Stimulated activated naive CD8-positive, alpha-beta T cell treated with anti-CD3 and anti-CD28 coated beads, Interleukin-15, Interleukin-2, amounts not matched to agents 100 ng/mL and 50 ng/mL, for 24 hours (primary cell): ENCODE measurements around the gene KCNRG.
"Not testable (repeated sequence)": the region's sequence is repeated elsewhere in the genome, so short reads cannot be mapped to it uniquely, and the experiment has no call there.

Source experiments
- H3K27ac Mint-ChIP-seq: one replicate; pipeline ENCODE4 v1.8.0; 2021; ENCODE audit warnings: mild to moderate bottlenecking, mixed read lengths
- H3K27me3 Mint-ChIP-seq: one replicate; pipeline ENCODE4 v1.8.0; 2021; ENCODE audit warnings: mixed read lengths
- H3K36me3 Mint-ChIP-seq: one replicate; pipeline ENCODE4 v1.8.0; 2021; ENCODE audit warnings: low read depth, mixed read lengths
- H3K4me1 Mint-ChIP-seq: one replicate; pipeline ENCODE4 v1.8.0; 2021; ENCODE audit warnings: low read depth, mixed read lengths
- H3K4me3 Mint-ChIP-seq: one replicate; pipeline ENCODE4 v1.8.0; 2021; ENCODE audit warnings: mild to moderate bottlenecking, mixed read lengths
- H3K9me3 Mint-ChIP-seq: one replicate; pipeline ENCODE4 v1.8.0; 2021; ENCODE audit warnings: mixed read lengths

KCNRG gene, protein sequence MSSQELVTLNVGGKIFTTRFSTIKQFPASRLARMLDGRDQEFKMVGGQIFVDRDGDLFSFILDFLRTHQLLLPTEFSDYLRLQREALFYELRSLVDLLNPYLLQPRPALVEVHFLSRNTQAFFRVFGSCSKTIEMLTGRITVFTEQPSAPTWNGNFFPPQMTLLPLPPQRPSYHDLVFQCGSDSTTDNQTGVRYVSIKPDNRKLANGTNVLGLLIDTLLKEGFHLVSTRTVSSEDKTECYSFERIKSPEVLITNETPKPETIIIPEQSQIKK

DNA sequence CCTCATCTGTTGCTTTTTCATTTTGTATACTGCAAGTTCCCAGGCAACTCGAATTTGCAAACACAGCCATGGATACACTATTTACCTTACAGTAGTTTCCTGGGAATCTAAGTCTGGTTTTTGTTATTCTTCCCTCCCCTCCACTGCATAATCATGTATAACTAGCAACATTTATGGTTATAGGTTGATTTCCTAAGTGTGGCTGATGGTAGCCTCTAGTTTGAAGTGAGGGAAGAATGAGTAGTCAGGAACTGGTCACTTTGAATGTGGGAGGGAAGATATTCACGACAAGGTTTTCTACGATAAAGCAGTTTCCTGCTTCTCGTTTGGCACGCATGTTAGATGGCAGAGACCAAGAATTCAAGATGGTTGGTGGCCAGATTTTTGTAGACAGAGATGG, at the start of gene KCNRG:
Gene KCNRG (plus strand): TSS at position 187 of the 400 bp plus-strand sequence. CDS start 50 bp downstream, at position 237.
- H3K27ac Mint-ChIP-seq = no peak within 1 kb of the TSS
- H3K4me3 Mint-ChIP-seq = no peak within 1 kb of the TSS
- peaks cover 4% of the 10 kb centered on the region for H3K9me3 Mint-ChIP-seq
- H3K4me1 Mint-ChIP-seq = peaks cover 24% of the 10 kb centered on the region
- peaks cover 86% of the 10 kb centered on the region for H3K36me3 Mint-ChIP-seq
- no peaks in the 10 kb centered on the region for H3K27me3 Mint-ChIP-seq

DNA sequence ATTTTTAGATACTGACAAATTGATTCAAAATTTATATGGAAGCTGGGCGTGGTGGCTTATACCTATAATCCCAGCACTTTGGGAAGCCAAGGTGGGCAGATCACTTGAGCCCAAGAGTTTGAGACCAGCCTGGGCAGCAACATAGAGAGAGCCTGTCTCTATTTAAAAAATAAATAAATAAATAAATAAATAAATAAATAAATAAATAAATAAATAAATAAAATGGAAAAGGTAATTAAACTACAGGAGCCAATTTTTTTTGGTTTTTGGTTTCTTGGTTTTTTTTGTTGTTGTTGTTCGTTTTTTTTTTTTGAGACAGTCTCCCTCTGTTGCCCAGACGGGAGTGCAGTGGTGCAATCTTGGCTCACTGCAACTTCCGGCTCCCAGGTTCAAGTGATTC, 47.8 kb upstream of the KCNRG start:
- H3K27me3 Mint-ChIP-seq = no peaks in the 10 kb centered on the region
- H3K9me3 Mint-ChIP-seq = peaks cover 17% of the 10 kb centered on the region
- no peak overlapping the region for H3K27ac Mint-ChIP-seq
- no peaks in the 10 kb centered on the region for H3K4me1 Mint-ChIP-seq
- H3K4me3 Mint-ChIP-seq = no peak overlapping the region
- H3K36me3 Mint-ChIP-seq = peaks cover 25% of the 10 kb centered on the region

DNA sequence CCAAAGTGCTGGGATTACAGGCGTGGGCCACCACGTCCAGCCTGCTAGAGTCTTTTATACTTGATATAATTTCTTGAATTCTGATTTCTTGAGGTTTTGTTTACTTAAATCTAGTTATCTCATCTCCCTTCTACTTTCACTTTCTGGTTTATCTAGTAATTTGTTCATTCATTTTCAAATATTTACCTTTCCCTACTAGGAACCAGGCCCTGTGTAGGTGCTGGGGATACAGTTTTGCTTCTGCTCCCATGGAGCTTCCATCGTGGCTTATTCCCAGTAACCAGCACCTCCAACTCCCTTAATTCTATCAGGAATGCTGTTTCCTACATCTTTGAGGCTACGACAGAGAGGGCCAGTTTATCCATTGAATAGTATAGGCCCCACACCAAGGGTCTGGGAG, 42.5 kb upstream of the KCNRG start:
- Mint-ChIP-seq H3K4me3 (no peak overlapping the region), H3K4me1 (no peaks in the 10 kb centered on the region), H3K36me3 (no peaks in the 10 kb centered on the region), H3K27me3 (no peaks in the 10 kb centered on the region), H3K9me3 (no peaks in the 10 kb centered on the region), H3K27ac (no peak overlapping the region)

DNA sequence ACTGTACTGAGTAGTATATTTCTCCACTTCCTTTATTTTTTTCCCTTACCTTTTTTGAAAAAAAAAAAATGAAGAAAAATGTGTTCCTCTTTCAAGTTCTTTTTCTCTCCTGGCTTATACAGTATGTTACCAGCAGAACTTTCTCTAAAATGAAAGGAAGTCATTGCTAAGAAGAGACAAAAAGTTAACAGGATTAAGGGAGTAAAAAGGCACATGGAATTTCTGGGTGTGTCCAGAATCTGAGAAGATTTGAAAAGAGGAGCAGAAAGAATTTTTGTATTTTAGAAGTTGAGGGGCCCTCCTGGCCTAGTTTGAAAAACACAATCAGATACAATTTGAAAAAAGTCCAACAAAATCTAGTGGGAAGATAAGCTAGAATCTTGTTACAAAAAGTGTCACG, 39.4 kb upstream of the KCNRG start:
- Mint-ChIP-seq H3K36me3 (no peaks in the 10 kb centered on the region), H3K27me3 (no peaks in the 10 kb centered on the region), H3K4me1 (no peaks in the 10 kb centered on the region), H3K9me3 (no peaks in the 10 kb centered on the region), H3K4me3 (no peak overlapping the region), H3K27ac (no peak overlapping the region)

DNA sequence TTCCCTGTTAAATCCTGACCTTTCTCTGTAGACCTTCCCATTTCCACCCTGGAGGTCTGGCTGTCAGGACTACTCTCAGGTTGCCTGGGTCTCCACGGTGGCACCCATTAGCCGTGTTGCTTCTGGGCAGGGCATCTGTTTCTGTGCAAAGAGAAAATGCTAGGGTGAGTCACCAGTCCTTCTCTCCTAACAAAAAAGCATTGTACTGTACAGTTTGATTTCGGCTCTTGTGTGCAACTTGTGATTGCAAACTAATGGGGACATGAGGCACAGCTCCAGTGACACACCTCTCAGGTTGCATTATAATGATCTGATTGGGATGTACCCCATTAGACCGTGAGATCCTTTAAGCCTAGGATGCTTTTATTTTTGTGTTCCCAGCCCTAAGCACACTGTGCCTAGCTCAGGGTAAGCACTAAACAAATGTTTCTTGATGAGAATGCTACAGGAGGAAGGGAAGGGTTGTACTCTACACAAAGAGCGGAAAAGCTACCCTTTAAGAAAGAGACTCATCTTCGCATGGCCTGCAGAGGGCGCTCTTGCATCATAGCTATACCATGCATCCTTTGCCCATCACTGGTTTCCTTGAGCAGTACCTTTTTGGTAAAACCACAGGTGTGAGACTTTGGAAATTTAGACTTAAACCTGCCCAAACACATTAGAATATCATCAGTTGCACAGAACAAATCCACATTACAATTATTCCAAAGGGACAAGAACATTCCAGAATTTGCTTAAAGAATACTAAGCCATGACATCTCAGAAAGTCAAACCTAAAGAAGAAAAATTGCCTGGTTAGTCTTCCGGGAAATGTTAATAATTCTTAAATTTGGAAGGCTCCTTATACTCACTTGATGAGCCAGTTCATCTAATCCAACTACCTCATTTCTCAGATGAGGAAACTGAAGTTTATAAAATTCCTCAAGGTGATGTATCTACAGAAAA, 38.7 kb upstream of the KCNRG start:
- Mint-ChIP-seq H3K27me3 (no peaks in the 10 kb centered on the region), H3K9me3 (no peaks in the 10 kb centered on the region), H3K27ac (no peak overlapping the region), H3K4me1 (no peaks in the 10 kb centered on the region), H3K36me3 (no peaks in the 10 kb centered on the region), H3K4me3 (no peak overlapping the region)

DNA sequence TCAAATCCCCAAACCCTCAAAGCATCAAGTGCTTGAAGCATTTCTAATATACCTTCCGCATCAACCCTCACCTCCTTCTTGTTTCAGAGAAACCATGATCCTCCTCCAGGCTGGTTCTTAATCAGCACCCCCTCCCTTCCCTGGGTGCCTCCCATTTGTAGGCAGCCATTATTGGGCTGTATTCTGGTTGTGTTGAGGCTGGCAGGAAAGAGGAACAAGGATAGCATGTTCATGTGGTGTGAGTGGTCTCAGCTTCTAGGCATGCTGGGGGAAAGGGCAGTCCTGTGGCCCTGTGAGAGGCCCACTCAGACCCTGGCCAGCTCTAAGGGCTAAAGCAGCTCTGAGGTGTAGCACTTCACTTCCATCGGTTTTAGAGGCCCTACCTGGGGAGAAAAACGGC, 37.3 kb upstream of the KCNRG start:
- Mint-ChIP-seq H3K36me3 (no peaks in the 10 kb centered on the region), H3K27ac (no peak overlapping the region), H3K9me3 (no peaks in the 10 kb centered on the region), H3K4me1 (no peaks in the 10 kb centered on the region), H3K27me3 (no peaks in the 10 kb centered on the region), H3K4me3 (no peak overlapping the region)

DNA sequence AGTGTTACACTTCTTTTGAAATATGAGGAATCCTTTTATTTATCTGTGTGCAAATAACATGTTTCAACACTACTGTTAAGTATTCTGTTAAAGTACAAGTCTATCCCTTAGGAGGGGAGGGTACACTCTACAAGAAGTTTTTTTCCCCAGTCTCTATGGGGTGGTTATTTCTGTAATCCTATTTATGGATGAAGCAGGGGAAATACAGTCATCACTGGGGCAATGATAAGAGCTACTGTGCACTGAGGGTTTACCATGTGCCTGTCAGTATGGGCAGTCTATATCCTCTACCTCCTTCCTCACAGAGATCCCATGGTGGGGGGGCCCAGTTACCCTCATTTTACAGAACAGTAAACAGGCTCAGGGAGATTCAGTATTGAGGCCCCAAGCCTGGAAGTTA, 35.0 kb upstream of the KCNRG start:
- H3K4me1 Mint-ChIP-seq = no peaks in the 10 kb centered on the region
- H3K36me3 Mint-ChIP-seq = no peaks in the 10 kb centered on the region

DNA sequence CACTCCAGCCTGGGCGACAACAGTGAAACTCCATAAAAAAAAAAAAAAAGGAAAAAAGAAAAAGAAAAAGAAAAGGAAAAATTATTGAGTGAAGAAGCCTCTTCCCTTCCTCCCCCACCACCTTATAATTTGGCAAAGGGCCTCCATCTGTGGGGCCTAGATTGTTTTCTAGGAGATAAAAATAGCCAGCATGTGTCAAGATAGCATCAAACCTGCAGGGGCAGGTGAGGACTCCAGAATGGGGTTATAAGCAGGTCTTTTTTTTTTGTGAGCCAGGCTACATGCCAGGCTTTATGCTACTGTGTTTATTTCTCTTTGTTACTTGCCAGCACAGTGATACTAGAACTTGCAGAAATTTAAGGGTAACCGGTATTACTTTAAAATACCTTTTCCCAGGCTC, 30.1 kb upstream of the KCNRG start:
- Mint-ChIP-seq H3K27ac (no peak overlapping the region), H3K4me1 (no peaks in the 10 kb centered on the region), H3K36me3 (no peaks in the 10 kb centered on the region), H3K9me3 (no peaks in the 10 kb centered on the region), H3K4me3 (no peak overlapping the region), H3K27me3 (no peaks in the 10 kb centered on the region)

More for the DNA sequence above, 35.0 kb upstream of the KCNRG start:
- H3K9me3 Mint-ChIP-seq = no peaks in the 10 kb centered on the region
- H3K4me3 Mint-ChIP-seq = no peak overlapping the region
- H3K27me3 Mint-ChIP-seq = no peaks in the 10 kb centered on the region
- H3K27ac Mint-ChIP-seq = no peak overlapping the region

DNA sequence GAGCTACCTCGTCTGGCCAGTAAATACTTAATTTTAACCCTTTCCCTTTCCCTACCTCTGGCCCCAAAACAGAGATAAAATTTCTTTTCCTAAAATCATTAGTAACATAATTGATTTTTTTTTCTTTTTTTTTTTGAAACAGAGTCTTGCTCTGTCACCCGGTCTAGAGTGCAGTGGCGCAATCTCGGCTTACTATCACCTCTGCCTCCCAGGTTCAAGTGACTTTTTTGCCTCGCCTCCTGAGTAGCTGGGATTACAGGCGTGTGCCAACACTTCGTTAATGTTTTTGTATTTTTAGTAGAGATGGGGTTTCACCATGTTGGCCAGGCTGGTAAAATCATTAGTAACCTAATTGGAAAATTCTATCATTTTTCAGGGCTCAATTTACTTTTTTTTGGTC, 28.8 kb upstream of the KCNRG start:
- Mint-ChIP-seq H3K27ac (no peak overlapping the region), H3K4me1 (no peaks in the 10 kb centered on the region), H3K36me3 (peaks cover 1% of the 10 kb centered on the region), H3K9me3 (no peaks in the 10 kb centered on the region), H3K4me3 (no peak overlapping the region), H3K27me3 (no peaks in the 10 kb centered on the region)

DNA sequence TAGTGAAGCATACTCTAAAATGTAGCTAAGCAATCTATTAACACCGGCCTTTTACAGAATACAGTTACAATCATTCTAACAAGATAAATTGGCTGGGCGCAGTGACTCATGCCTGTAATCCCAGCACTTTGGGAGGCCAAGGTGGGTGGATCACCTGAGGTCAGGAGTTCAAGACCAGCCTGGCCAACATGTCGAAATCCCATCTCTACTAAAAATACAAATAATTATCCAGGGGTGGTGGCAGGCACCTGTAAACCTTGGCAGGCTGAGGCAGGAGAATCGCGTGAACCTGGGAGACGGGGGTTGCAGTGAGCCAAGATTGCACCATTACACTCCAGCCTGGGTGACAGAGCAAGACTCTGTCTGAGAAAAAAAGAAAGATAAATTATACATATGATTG, 24.6 kb upstream of the KCNRG start:
- not testable (repeated sequence) for H3K4me3 Mint-ChIP-seq, H3K27ac Mint-ChIP-seq, H3K27me3 Mint-ChIP-seq, H3K9me3 Mint-ChIP-seq, H3K4me1 Mint-ChIP-seq, H3K36me3 Mint-ChIP-seq

DNA sequence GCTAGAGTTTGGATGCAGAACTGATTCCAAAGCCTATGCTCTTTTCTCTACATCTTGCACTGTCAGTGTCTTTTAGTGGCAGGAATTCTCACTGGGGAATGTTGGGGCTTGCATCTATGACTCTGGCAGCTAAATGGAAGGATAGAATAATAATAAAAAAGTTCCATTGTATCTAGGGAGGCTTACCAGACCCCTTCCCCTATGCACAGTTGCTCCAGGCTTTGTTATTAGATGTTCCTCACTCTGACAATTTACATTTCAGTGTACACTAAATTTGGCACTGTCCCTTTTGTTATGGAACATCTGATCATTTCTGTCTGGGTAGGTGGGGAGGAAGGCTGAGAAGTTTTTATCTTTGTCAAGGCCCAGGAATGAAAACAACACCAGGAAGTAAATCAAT, 22.1 kb upstream of the KCNRG start:
- Mint-ChIP-seq H3K27ac (no peak overlapping the region), H3K27me3 (no peaks in the 10 kb centered on the region), H3K4me3 (no peak overlapping the region), H3K4me1 (peaks cover 14% of the 10 kb centered on the region), H3K36me3 (peaks cover 13% of the 10 kb centered on the region), H3K9me3 (no peaks in the 10 kb centered on the region)

DNA sequence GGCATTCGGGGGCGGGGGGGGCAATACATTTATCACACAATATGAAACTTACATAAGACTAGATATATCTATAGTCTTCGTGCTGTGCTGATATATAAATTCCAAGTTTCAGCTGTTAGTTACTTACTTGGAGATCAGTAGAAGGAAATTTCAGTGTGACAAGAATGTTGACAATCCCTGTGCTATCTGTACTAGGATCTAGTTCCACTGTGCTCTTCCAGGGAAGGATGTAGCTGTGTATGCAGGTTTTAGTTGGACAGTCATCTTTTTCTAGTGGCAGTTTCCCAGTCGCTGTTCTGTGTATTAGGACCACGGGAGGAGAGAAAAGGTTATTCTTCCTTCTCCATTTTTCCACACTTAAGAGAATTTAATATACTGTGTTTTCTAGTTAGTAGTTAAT, 21.6 kb upstream of the KCNRG start:
- Mint-ChIP-seq H3K27ac (no peak overlapping the region), H3K36me3 (peaks cover 18% of the 10 kb centered on the region), H3K4me1 (peaks cover 20% of the 10 kb centered on the region), H3K27me3 (no peaks in the 10 kb centered on the region), H3K9me3 (no peaks in the 10 kb centered on the region), H3K4me3 (no peak overlapping the region)

DNA sequence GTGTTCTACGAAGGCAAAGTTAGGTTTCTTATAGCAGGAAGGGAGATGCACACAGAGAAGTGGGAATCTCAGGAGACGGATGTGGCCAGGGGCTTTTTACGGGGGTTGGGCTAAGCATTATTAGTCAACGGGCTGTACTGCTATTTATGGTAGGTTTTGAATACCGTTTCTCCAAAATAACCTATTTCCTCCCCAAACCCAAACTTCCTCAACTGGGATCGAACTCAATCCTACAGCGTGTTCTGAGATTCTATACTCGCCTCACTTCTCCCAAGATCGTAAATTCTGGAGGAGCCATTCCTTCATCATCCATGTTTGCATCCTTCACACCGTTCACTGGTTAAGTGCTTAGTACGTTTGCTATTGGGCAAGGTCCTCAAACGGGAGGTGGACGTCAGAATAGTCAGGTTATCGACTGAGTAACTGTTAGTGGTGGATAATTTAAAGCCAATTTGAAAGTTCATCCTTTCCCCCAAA, 19.6 kb upstream of the KCNRG start:
- no peaks in the 10 kb centered on the region for H3K9me3 Mint-ChIP-seq
- peak overlapping the region; percentile 80 for H3K4me3 Mint-ChIP-seq

DNA sequence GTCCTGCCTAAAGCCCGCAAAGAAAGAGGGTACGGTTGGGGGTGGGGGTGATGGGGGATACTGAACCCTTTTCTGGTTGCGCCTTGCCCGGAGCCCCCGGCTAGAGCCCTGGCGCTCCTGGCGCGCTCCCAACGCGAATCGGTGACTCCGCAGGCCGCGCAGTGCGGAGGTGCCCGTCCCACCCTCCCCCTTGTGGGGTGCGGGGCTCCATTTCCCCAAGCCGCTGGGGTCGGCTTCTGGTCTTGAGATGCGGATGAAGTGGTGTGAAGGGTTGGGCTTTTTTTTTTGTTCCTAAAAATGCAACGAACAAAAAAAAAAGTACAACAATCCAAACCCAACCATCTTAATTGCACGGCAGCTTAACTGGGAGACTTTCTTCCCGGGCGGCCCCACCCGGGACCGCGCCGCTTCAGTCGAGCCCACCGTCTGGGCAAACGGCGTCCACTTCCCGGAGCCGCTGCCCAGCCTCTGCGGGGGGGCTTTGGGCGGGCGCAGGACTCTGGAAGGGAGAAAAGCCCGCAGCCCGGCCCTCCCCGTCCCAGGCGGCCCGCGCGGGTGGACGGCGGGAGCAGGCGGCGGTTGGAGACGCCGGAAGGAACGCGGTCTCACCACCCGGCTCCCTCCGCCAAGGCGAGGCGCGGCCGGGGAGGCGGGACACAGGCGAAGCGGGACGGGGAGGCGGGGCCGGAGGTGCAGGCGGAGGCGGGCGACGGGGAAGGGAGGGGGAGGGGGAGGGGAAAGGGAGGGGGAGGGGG, 18.9 kb upstream of the KCNRG start:
- H3K4me3 Mint-ChIP-seq = peak overlapping the region; percentile 80
- H3K9me3 Mint-ChIP-seq = no peaks in the 10 kb centered on the region
- peak overlapping the region; percentile 65 for H3K27ac Mint-ChIP-seq
- peaks cover 40% of the 10 kb centered on the region for H3K36me3 Mint-ChIP-seq
- no peaks in the 10 kb centered on the region for H3K27me3 Mint-ChIP-seq
- peaks cover 47% of the 10 kb centered on the region for H3K4me1 Mint-ChIP-seq

More for the DNA sequence above, 19.6 kb upstream of the KCNRG start:
- peaks cover 40% of the 10 kb centered on the region for H3K4me1 Mint-ChIP-seq
- H3K36me3 Mint-ChIP-seq = peaks cover 33% of the 10 kb centered on the region
- H3K27me3 Mint-ChIP-seq = no peaks in the 10 kb centered on the region
- H3K27ac Mint-ChIP-seq = peak overlapping the region; percentile 65
